HepG2 (cell line): ENCODE measurements around the gene CHST13.

Experiments used
- BHLHE40 ChIP-seq: IDR thresholded peaks from 2 replicates; pipeline ENCODE4 v1.6.1; 2011; ENCODE audit warnings: low read length, improper control_type of control experiment
- CTCF ChIP-seq: sonication (generic); formaldehyde crosslinking; IDR thresholded peaks from 2 replicates; pipeline ENCODE4 v1.5.0; 2020; ENCODE audit warnings: mild to moderate bottlenecking, missing genetic modification reagents, moderate library complexity
- FOSL2 ChIP-seq: sonication (generic); formaldehyde crosslinking; IDR thresholded peaks from 2 replicates; pipeline ENCODE4 v1.4.0; 2020; ENCODE audit warnings: missing genetic modification reagents
- JUND ChIP-seq: sonication (generic); formaldehyde crosslinking; IDR thresholded peaks from 2 replicates; pipeline ENCODE4 v1.8.0; 2022; ENCODE audit warnings: mild to moderate bottlenecking, missing genetic modification reagents
- PHF20 ChIP-seq: sonication (generic); formaldehyde crosslinking; IDR thresholded peaks from 2 replicates; pipeline ENCODE4 v1.5.0; 2020; ENCODE audit warnings: mild to moderate bottlenecking, missing genetic modification reagents
- RXRA ChIP-seq: sonication (generic); formaldehyde crosslinking; IDR thresholded peaks from 2 replicates; pipeline ENCODE4 v1.5.1; 2020; ENCODE audit warnings: missing genetic modification reagents
- ZEB1 ChIP-seq: IDR thresholded peaks from 2 replicates; pipeline ENCODE4 v1.6.1; 2012; ENCODE audit warnings: mild to moderate bottlenecking, low read depth, inconsistent platforms; ENCODE audit not compliant: insufficient replicate concordance
- ZNF180 ChIP-seq: sonication (generic); formaldehyde crosslinking; IDR thresholded peaks from 2 replicates; pipeline ENCODE4 v1.4.0; 2020; ENCODE audit warnings: low read depth, missing genetic modification reagents, borderline replicate concordance
- ZNF224 ChIP-seq: sonication (generic); formaldehyde crosslinking; IDR thresholded peaks from 2 replicates; pipeline ENCODE4 v1.5.0; 2020; ENCODE audit warnings: mild to moderate bottlenecking, missing genetic modification reagents
- ZNF282 ChIP-seq: fragments of 450-650 bp; IDR thresholded peaks from 2 replicates; pipeline ENCODE4 v1.6.1; 2018; ENCODE audit not compliant: partially characterized antibody
- ZNF292 ChIP-seq: sonication (generic); formaldehyde crosslinking; IDR thresholded peaks from 2 replicates; pipeline ENCODE4 v1.8.1; 2022; ENCODE audit warnings: mild to moderate bottlenecking, low read depth, missing genetic modification reagents, borderline replicate concordance
- ZNF598 ChIP-seq: sonication (generic); formaldehyde crosslinking; IDR thresholded peaks from 2 replicates; pipeline ENCODE4 v1.5.1; 2020; ENCODE audit warnings: mild to moderate bottlenecking, missing genetic modification reagents, borderline replicate concordance
- TF ChIP-seq, protein P1 (sequence below): sonication (generic); formaldehyde crosslinking; IDR thresholded peaks from 2 replicates; pipeline ENCODE4 v1.5.0; 2020; ENCODE audit warnings: mild to moderate bottlenecking, missing genetic modification reagents

DNA sequence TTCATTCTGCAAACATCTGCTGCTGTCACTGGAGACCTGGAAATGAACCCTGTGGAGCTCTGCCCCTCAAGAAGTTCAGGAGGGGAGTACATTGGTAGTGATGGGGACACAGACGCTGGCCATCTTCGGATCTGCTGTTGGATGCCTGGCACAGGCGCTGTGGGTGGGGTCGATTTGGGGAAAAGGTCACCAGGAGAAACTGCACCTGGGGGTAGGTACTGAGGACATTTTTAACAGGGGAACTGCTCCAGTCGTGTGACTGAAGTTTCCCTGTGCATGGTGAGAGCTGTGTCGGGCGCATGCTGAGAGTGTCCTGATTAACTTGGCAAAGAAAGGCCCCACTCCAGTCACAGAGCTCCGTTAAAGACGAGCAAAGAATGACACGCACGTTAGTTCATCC, 9.8 kb upstream of the CHST13 start:
- TF ChIP-seq ZNF180 (no peak), FOSL2 (CRISPR knock-in tag) (no peak), ZNF224 (no peak), ZNF598 (CRISPR knock-in tag) (no peak), ZNF292 (CRISPR knock-in tag) (no peak), RXRA (CRISPR knock-in tag) (no peak), JUND (CRISPR knock-in tag) (no peak), ZNF282 (no peak), BHLHE40 (no peak), PHF20 (CRISPR knock-in tag) (no peak), CTCF (CRISPR knock-in tag) (no peak), ZEB1 (no peak)
- TF ChIP-seq, protein P1, sequence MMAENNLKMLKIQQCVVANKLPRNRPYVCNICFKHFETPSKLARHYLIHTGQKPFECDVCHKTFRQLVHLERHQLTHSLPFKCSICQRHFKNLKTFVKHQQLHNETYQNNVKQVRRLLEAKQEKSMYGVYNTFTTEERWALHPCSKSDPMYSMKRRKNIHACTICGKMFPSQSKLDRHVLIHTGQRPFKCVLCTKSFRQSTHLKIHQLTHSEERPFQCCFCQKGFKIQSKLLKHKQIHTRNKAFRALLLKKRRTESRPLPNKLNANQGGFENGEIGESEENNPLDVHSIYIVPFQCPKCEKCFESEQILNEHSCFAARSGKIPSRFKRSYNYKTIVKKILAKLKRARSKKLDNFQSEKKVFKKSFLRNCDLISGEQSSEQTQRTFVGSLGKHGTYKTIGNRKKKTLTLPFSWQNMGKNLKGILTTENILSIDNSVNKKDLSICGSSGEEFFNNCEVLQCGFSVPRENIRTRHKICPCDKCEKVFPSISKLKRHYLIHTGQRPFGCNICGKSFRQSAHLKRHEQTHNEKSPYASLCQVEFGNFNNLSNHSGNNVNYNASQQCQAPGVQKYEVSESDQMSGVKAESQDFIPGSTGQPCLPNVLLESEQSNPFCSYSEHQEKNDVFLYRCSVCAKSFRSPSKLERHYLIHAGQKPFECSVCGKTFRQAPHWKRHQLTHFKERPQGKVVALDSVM (CRISPR knock-in tag) = no peak
